WTC11 (cell line): ENCODE results near the gene ANXA5. TPM values are rescaled to one million over a fixed set of nuclear protein-coding genes. Genes with fewer than 3 reads are reported as not detected.
"Not testable (repeated sequence)": the region's sequence is repeated elsewhere in the genome, so short reads cannot be mapped to it uniquely, and the experiment has no call there.

Source experiments
- ATAC-seq: fragments of 200-7000 bp; cut with Tn5 transposase; 2 replicates; pipeline ENCODE4 v1.10.0; 2021; ENCODE audit warnings: mild to moderate bottlenecking, moderate library complexity
- CTCF ChIA-PET: fragments of 300-600 bp; sonication (Branson Sonifier 250); formaldehyde crosslinking; loops from one replicate; lab custom pipeline; 2021; ENCODE audit warnings: antibody characterized with exemption; lab: Charles Lee
- POLR2A ChIA-PET: fragments of 350-600 bp; sonication (Branson Sonifier 250); formaldehyde crosslinking; loops from one replicate; lab custom pipeline; 2021; ENCODE audit warnings: antibody characterized with exemption; lab: Charles Lee
- DNase-seq: peaks from one replicate; pipeline ENCODE4 v3.0.0; 2021; ENCODE audit warnings: low spot score
- H3K27ac Mint-ChIP-seq: 2 replicates; pipeline ENCODE4 v1.8.0; 2021; ENCODE audit warnings: mixed read lengths
- H3K27me3 Mint-ChIP-seq: 2 replicates; pipeline ENCODE4 v1.8.0; 2021; ENCODE audit warnings: low read depth, mild to moderate bottlenecking, moderate library complexity, mixed read lengths
- H3K36me3 Mint-ChIP-seq: 2 replicates; pipeline ENCODE4 v1.8.0; 2021; ENCODE audit warnings: mixed read lengths
- H3K4me1 Mint-ChIP-seq: 2 replicates; pipeline ENCODE4 v1.8.0; 2022; ENCODE audit warnings: mixed read lengths
- H3K4me3 Mint-ChIP-seq: 2 replicates; pipeline ENCODE4 v1.8.0; 2021; ENCODE audit warnings: mild to moderate bottlenecking, moderate library complexity, mixed read lengths
- H3K9me3 Mint-ChIP-seq: 2 replicates; pipeline ENCODE4 v1.8.0; 2021; ENCODE audit warnings: mixed read lengths
- CBFB ChIP-seq: sonication (generic); formaldehyde crosslinking; IDR thresholded peaks from 2 replicates; pipeline ENCODE4 v1.8.1; 2022; ENCODE audit warnings: mild to moderate bottlenecking, low read depth, missing genetic modification reagents
- CREM ChIP-seq: sonication (generic); formaldehyde crosslinking; IDR thresholded peaks from 2 replicates; pipeline ENCODE4 v1.8.1; 2022; ENCODE audit warnings: mild to moderate bottlenecking, missing genetic modification reagents, moderate library complexity
- ELF4 ChIP-seq: sonication (generic); formaldehyde crosslinking; IDR thresholded peaks from 2 replicates; pipeline ENCODE4 v1.8.1; 2022; ENCODE audit warnings: low read depth, mild to moderate bottlenecking, moderate library complexity, missing genetic modification reagents
- FOXJ3 ChIP-seq: sonication (generic); formaldehyde crosslinking; IDR thresholded peaks from 2 replicates; pipeline ENCODE4 v1.9.0; 2021; ENCODE audit warnings: missing genetic modification reagents, mild to moderate bottlenecking, borderline replicate concordance
- FOXK1 ChIP-seq: sonication (generic); formaldehyde crosslinking; IDR thresholded peaks from 2 replicates; pipeline ENCODE4 v1.8.0; 2022; ENCODE audit warnings: mild to moderate bottlenecking, moderate library complexity, missing genetic modification reagents
- FOXP1 ChIP-seq: sonication (generic); formaldehyde crosslinking; IDR thresholded peaks from 2 replicates; pipeline ENCODE4 v1.8.0; 2022; ENCODE audit warnings: missing genetic modification reagents, mild to moderate bottlenecking, moderate library complexity, borderline replicate concordance
- GABPB1 ChIP-seq: sonication (generic); formaldehyde crosslinking; IDR thresholded peaks from 2 replicates; pipeline ENCODE4 v1.8.1; 2023; ENCODE audit warnings: mild to moderate bottlenecking, missing genetic modification reagents
- GTF2I ChIP-seq: fragments of 250-450 bp; sonication (Bioruptor Pico); conservative IDR thresholded peaks from 2 replicates; pipeline ENCODE4 v1.4.0; 2021; ENCODE audit warnings: mild to moderate bottlenecking
- HMGA2 ChIP-seq: fragments of 250-450 bp; sonication (Bioruptor Pico); IDR thresholded peaks from 2 replicates; pipeline ENCODE4 v1.4.0; 2021; ENCODE audit warnings: mild to moderate bottlenecking, moderate library complexity
- NFATC4 ChIP-seq: fragments of 250-450 bp; sonication (Bioruptor Pico); IDR thresholded peaks from 2 replicates; pipeline ENCODE4 v1.9.0; 2021; ENCODE audit warnings: mild to moderate bottlenecking
- OVOL2 ChIP-seq: fragments of 250-450 bp; sonication (Bioruptor Pico); IDR thresholded peaks from 2 replicates; pipeline ENCODE4 v1.9.0; 2021; ENCODE audit warnings: mild to moderate bottlenecking, borderline replicate concordance
- SMAD3 ChIP-seq: sonication (generic); formaldehyde crosslinking; IDR thresholded peaks from 2 replicates; pipeline ENCODE4 v1.8.0; 2022; ENCODE audit warnings: missing genetic modification reagents, mild to moderate bottlenecking, borderline replicate concordance
- TP53 ChIP-seq: sonication (generic); formaldehyde crosslinking; IDR thresholded peaks from 2 replicates; pipeline ENCODE4 v1.8.1; 2023; ENCODE audit warnings: mild to moderate bottlenecking, missing genetic modification reagents
- ZBTB21 ChIP-seq: sonication (generic); formaldehyde crosslinking; IDR thresholded peaks from 2 replicates; pipeline ENCODE4 v1.8.1; 2023; ENCODE audit warnings: mild to moderate bottlenecking, missing genetic modification reagents, borderline replicate concordance
- ZNF219 ChIP-seq: sonication (generic); formaldehyde crosslinking; IDR thresholded peaks from 2 replicates; pipeline ENCODE4 v1.8.0; 2023; ENCODE audit warnings: missing genetic modification reagents, mild to moderate bottlenecking, borderline replicate concordance
- ZNF232 ChIP-seq: sonication (generic); formaldehyde crosslinking; IDR thresholded peaks from 2 replicates; pipeline ENCODE4 v1.8.0; 2022; ENCODE audit warnings: mild to moderate bottlenecking, missing genetic modification reagents
- ZNF416 ChIP-seq: fragments of 250-450 bp; sonication (Bioruptor Pico); IDR thresholded peaks from 2 replicates; pipeline ENCODE4 v1.9.0; 2021; ENCODE audit warnings: mild to moderate bottlenecking, inconsistent platforms
- total RNA-seq: library from RNA; stranded (reverse); gene quantifications from 3 replicates; pipeline ENCODE4 v1.2.3, GENCODE V29; 2021
- TF ChIP-seq, protein P1 (sequence below): sonication (generic); formaldehyde crosslinking; IDR thresholded peaks from 2 replicates; pipeline ENCODE4 v1.8.1; 2022; ENCODE audit warnings: low read depth, mild to moderate bottlenecking, moderate library complexity, missing genetic modification reagents, borderline replicate concordance
- TF ChIP-seq, protein P2 (sequence below): sonication (generic); formaldehyde crosslinking; IDR thresholded peaks from 2 replicates; pipeline ENCODE4 v1.8.0; 2022; ENCODE audit warnings: mild to moderate bottlenecking, missing genetic modification reagents
- TF ChIP-seq, protein P3 (sequence below): sonication (generic); formaldehyde crosslinking; IDR thresholded peaks from 2 replicates; pipeline ENCODE4 v1.8.0; 2023; ENCODE audit warnings: missing genetic modification reagents
- TF ChIP-seq, protein P4 (sequence below): sonication (generic); formaldehyde crosslinking; IDR thresholded peaks from 2 replicates; pipeline ENCODE4 v1.8.1; 2023; ENCODE audit warnings: mild to moderate bottlenecking, missing genetic modification reagents
- TF ChIP-seq, protein P5 (sequence below): sonication (generic); formaldehyde crosslinking; IDR thresholded peaks from 2 replicates; pipeline ENCODE4 v1.8.0; 2023; ENCODE audit warnings: missing genetic modification reagents, mild to moderate bottlenecking, borderline replicate concordance
- TF ChIP-seq, protein P6 (sequence below): sonication (generic); formaldehyde crosslinking; IDR thresholded peaks from 2 replicates; pipeline ENCODE4 v1.8.1; 2023; ENCODE audit warnings: mild to moderate bottlenecking, moderate library complexity, missing genetic modification reagents

Gene ANXA5
- total RNA-seq, 1 experiment from 2014 or later = 186 TPM

DNA sequence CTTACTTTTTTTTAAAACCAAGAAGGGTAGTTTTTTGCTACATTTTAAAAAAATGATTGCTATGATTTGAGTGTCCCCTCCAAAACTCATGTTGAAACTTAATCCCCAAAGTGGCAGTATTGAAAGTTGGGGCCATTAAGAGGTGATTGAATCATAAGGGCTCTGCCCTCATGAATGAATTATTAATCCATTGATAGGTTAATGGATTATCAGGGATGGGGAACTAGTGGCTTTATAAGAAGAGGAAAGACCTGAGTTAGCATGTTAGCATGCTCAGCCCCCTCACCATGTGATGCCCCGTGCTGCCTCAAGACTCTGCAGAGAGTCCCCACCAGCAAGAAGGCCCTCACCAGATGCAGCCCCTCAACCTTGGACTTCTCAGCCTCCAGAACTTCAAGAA, 37.2 kb upstream of the ANXA5 start:
- POLR2A ChIA-PET = no interaction called here
- ATAC-seq = no peak
- TF ChIP-seq TP53 (CRISPR knock-in tag) (no peak), ZBTB21 (CRISPR knock-in tag) (no peak), ZNF416 (no peak), CREM (CRISPR knock-in tag) (no peak), ZNF219 (CRISPR knock-in tag) (no peak), NFATC4 (CRISPR knock-in tag) (no peak), FOXP1 (CRISPR knock-in tag) (no peak), FOXK1 (CRISPR knock-in tag) (no peak), CBFB (CRISPR knock-in tag) (no peak), GTF2I (CRISPR knock-in tag) (no peak), HMGA2 (CRISPR knock-in tag) (no peak), OVOL2 (CRISPR knock-in tag) (no peak), FOXJ3 (CRISPR knock-in tag) (no peak), ELF4 (CRISPR knock-in tag) (no peak)
- TF ChIP-seq, protein P1, sequence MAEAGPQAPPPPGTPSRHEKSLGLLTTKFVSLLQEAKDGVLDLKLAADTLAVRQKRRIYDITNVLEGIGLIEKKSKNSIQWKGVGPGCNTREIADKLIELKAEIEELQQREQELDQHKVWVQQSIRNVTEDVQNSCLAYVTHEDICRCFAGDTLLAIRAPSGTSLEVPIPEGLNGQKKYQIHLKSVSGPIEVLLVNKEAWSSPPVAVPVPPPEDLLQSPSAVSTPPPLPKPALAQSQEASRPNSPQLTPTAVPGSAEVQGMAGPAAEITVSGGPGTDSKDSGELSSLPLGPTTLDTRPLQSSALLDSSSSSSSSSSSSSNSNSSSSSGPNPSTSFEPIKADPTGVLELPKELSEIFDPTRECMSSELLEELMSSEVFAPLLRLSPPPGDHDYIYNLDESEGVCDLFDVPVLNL (CRISPR knock-in tag) = no peak
- TF ChIP-seq, protein P2, sequence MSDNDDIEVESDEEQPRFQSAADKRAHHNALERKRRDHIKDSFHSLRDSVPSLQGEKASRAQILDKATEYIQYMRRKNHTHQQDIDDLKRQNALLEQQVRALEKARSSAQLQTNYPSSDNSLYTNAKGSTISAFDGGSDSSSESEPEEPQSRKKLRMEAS (CRISPR knock-in tag) = no peak
- TF ChIP-seq, protein P3, sequence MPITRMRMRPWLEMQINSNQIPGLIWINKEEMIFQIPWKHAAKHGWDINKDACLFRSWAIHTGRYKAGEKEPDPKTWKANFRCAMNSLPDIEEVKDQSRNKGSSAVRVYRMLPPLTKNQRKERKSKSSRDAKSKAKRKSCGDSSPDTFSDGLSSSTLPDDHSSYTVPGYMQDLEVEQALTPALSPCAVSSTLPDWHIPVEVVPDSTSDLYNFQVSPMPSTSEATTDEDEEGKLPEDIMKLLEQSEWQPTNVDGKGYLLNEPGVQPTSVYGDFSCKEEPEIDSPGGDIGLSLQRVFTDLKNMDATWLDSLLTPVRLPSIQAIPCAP = no peak
- TF ChIP-seq, protein P4, sequence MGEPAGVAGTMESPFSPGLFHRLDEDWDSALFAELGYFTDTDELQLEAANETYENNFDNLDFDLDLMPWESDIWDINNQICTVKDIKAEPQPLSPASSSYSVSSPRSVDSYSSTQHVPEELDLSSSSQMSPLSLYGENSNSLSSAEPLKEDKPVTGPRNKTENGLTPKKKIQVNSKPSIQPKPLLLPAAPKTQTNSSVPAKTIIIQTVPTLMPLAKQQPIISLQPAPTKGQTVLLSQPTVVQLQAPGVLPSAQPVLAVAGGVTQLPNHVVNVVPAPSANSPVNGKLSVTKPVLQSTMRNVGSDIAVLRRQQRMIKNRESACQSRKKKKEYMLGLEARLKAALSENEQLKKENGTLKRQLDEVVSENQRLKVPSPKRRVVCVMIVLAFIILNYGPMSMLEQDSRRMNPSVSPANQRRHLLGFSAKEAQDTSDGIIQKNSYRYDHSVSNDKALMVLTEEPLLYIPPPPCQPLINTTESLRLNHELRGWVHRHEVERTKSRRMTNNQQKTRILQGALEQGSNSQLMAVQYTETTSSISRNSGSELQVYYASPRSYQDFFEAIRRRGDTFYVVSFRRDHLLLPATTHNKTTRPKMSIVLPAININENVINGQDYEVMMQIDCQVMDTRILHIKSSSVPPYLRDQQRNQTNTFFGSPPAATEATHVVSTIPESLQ = no peak
- TF ChIP-seq, all 79 proteins: peak for 0
- Mint-ChIP-seq H3K36me3 (no peaks in the 10 kb centered on the region), H3K9me3 (peaks cover 7% of the 10 kb centered on the region), H3K27ac (no peak overlapping the region), H3K4me1 (no peaks in the 10 kb centered on the region), H3K27me3 (peaks cover 12% of the 10 kb centered on the region), H3K4me3 (no peak overlapping the region)
- no peak for DNase-seq
- CTCF ChIA-PET = no interaction called here

DNA sequence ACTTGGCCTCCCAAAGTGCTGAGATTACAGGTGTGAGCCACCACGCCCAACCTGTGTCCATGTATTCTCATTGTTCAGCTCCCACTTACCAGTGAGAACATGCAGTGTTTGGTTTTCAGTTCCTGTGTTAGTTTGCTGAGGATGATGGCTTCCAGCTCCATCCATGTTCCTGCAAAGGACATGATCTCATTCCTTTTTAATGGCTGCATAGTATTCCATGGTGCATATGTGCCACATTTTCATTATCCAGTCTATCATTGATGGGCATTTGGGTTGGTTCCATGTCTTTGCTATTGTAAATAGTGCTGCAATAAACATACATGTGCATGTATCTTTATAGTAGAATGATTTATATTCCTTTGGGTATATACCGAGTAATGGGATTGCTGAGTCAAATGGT, 33.0 kb upstream of the ANXA5 start:
- H3K4me1 Mint-ChIP-seq, ATAC-seq, H3K27ac Mint-ChIP-seq, H3K27me3 Mint-ChIP-seq, H3K9me3 Mint-ChIP-seq, H3K4me3 Mint-ChIP-seq, POLR2A ChIA-PET, DNase-seq, H3K36me3 Mint-ChIP-seq: not testable (repeated sequence)
- CTCF ChIA-PET = interaction anchor here (0.7 kb wide), 1 partner anchor 310 kb away, joined by 4 read pairs; no protein-coding TSS in a partner anchor

DNA sequence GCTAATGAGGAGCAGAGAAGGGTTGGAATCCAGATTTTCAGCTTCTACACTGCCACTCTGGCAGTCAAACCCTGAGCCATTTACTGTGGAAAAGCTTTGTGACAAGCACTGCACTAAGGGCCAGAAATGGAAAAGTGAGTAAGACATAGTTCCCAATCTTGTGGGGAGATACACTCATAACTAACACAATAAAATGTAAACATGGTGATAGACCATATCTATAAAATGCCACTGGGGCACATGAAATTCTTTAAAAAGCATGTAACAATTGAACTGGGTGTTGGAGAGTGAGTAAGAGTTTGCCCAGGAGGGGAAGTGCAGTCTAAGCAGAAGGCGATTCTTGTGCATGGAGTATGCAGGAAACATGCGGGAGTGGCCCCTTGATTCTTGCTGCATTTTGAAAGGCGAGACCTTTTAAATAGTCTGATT, 32.0 kb upstream of the ANXA5 start:
- Mint-ChIP-seq H3K36me3 (no peaks in the 10 kb centered on the region), H3K9me3 (peaks cover 7% of the 10 kb centered on the region)
- no peak for DNase-seq
- CTCF ChIA-PET = interaction anchor here (1.4 kb wide), 1 partner anchor 8 kb away, joined by 3 read pairs; no protein-coding TSS in a partner anchor
- TF ChIP-seq, protein P5, sequence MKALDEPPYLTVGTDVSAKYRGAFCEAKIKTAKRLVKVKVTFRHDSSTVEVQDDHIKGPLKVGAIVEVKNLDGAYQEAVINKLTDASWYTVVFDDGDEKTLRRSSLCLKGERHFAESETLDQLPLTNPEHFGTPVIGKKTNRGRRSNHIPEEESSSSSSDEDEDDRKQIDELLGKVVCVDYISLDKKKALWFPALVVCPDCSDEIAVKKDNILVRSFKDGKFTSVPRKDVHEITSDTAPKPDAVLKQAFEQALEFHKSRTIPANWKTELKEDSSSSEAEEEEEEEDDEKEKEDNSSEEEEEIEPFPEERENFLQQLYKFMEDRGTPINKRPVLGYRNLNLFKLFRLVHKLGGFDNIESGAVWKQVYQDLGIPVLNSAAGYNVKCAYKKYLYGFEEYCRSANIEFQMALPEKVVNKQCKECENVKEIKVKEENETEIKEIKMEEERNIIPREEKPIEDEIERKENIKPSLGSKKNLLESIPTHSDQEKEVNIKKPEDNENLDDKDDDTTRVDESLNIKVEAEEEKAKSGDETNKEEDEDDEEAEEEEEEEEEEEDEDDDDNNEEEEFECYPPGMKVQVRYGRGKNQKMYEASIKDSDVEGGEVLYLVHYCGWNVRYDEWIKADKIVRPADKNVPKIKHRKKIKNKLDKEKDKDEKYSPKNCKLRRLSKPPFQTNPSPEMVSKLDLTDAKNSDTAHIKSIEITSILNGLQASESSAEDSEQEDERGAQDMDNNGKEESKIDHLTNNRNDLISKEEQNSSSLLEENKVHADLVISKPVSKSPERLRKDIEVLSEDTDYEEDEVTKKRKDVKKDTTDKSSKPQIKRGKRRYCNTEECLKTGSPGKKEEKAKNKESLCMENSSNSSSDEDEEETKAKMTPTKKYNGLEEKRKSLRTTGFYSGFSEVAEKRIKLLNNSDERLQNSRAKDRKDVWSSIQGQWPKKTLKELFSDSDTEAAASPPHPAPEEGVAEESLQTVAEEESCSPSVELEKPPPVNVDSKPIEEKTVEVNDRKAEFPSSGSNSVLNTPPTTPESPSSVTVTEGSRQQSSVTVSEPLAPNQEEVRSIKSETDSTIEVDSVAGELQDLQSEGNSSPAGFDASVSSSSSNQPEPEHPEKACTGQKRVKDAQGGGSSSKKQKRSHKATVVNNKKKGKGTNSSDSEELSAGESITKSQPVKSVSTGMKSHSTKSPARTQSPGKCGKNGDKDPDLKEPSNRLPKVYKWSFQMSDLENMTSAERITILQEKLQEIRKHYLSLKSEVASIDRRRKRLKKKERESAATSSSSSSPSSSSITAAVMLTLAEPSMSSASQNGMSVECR (CRISPR knock-in tag) = no peak
- no peak for TF ChIP-seq SMAD3 (CRISPR knock-in tag)
- TF ChIP-seq HMGA2 (CRISPR knock-in tag) = no peak
- TF ChIP-seq ZNF232 = no peak
- no peak for TF ChIP-seq GABPB1 (CRISPR knock-in tag)
- TF ChIP-seq ZNF219 (CRISPR knock-in tag) = no peak
- TF ChIP-seq, protein P6, sequence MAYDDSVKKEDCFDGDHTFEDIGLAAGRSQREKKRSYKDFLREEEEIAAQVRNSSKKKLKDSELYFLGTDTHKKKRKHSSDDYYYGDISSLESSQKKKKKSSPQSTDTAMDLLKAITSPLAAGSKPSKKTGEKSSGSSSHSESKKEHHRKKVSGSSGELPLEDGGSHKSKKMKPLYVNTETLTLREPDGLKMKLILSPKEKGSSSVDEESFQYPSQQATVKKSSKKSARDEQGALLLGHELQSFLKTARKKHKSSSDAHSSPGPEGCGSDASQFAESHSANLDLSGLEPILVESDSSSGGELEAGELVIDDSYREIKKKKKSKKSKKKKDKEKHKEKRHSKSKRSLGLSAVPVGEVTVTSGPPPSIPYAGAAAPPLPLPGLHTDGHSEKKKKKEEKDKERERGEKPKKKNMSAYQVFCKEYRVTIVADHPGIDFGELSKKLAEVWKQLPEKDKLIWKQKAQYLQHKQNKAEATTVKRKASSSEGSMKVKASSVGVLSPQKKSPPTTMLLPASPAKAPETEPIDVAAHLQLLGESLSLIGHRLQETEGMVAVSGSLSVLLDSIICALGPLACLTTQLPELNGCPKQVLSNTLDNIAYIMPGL (CRISPR knock-in tag) = no peak
- TF ChIP-seq GTF2I (CRISPR knock-in tag) = no peak
- TF ChIP-seq, all 79 proteins: peak for 0
- Mint-ChIP-seq H3K4me1 (0 out of 2 replicates have a peak, but pooled peaks cover 3% of the 10 kb centered on the region), H3K27ac (no peak overlapping the region), H3K4me3 (no peak overlapping the region), H3K27me3 (peaks cover 2% of the 10 kb centered on the region; the same call in 1 of the 2 replicates)
- no peak for ATAC-seq
- POLR2A ChIA-PET = no interaction called here
